ENCODE results near the gene MYO5C.

MYO5C gene

GRCh38 chr15:52317022-52317421 lies 21.4 kb upstream of the MYO5C start:
- no peak for DNase-seq (ENCODE audit: low spot score)
- TF ChIP-seq, protein P1, sequence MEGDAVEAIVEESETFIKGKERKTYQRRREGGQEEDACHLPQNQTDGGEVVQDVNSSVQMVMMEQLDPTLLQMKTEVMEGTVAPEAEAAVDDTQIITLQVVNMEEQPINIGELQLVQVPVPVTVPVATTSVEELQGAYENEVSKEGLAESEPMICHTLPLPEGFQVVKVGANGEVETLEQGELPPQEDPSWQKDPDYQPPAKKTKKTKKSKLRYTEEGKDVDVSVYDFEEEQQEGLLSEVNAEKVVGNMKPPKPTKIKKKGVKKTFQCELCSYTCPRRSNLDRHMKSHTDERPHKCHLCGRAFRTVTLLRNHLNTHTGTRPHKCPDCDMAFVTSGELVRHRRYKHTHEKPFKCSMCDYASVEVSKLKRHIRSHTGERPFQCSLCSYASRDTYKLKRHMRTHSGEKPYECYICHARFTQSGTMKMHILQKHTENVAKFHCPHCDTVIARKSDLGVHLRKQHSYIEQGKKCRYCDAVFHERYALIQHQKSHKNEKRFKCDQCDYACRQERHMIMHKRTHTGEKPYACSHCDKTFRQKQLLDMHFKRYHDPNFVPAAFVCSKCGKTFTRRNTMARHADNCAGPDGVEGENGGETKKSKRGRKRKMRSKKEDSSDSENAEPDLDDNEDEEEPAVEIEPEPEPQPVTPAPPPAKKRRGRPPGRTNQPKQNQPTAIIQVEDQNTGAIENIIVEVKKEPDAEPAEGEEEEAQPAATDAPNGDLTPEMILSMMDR (IDR thresholded peaks at IDR 0.05; ENCODE audit: extremely low read depth, insufficient read depth, missing control alignments) = no peak
- in situ Hi-C loops (cut with MboI; ENCODE audit: low pct_unique_long_range_greater_than_20kb, low sequenced_read_pairs, unreplicated experiment) = no loop called here

DNA sequence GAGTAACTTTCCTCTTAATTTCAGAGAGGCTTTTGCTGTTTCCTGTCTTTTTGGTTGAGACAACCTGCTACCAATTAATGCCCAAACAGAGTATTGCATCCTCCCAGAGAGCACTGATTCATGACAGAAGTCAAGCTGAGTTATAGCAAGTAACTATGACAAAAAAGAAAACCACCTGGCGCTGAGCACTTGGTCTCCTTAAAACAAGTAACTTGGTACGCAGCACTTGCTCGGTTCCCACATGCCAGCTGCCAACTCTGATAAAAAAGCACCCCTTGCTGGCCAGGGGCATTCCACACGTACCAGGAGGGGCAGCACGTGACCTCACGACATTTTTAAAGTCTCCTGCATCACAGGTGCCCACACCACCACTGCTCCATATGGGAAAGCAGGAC lies 13.5 kb upstream of the MYO5C start:
- in situ Hi-C loops (cut with MboI; ENCODE audit: low pct_unique_long_range_greater_than_20kb, low sequenced_read_pairs, unreplicated experiment) = no loop called here
- DNase-seq (ENCODE audit: low spot score) = peak; percentile 23
- TF ChIP-seq, protein P1 (IDR thresholded peaks at IDR 0.05; ENCODE audit: extremely low read depth, insufficient read depth, missing control alignments) = no peak

- in situ Hi-C loops (cut with MboI; ENCODE audit: low pct_unique_long_range_greater_than_20kb, low sequenced_read_pairs, unreplicated experiment) = no loop called here
- DNase-seq (ENCODE audit: low spot score) = peak; percentile 27
- TF ChIP-seq, protein P1 (IDR thresholded peaks at IDR 0.05; ENCODE audit: extremely low read depth, insufficient read depth, missing control alignments) = no peak
Observed at GRCh38 chr15:52308446-52309153, 13.0 kb upstream of the MYO5C start.

DNA sequence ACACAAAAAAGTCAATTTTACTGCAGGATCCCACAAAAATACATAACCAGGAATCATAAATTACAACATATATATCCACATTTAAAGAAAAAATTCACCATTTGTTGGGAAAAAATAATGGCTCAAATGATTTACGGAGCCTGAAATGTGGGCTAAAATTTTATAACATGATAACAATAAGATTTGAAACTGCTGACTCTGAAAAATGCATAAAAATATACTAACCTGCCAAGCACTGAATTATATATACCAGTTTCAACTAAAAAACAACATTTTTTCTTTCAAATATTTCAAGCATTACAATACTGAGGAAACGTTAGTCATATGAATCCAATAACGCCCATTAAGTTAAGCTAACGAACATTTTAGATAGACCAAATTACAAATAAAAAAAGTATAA lies 12.2 kb upstream of the MYO5C start:
- in situ Hi-C loops (cut with MboI; ENCODE audit: low pct_unique_long_range_greater_than_20kb, low sequenced_read_pairs, unreplicated experiment) = no loop called here
- DNase-seq (ENCODE audit: low spot score) = no peak
- TF ChIP-seq, protein P1 (IDR thresholded peaks at IDR 0.05; ENCODE audit: extremely low read depth, insufficient read depth, missing control alignments) = no peak

GRCh38 chr15:52306270-52306669 lies 10.7 kb upstream of the MYO5C start:
- in situ Hi-C loops (cut with MboI; ENCODE audit: low pct_unique_long_range_greater_than_20kb, low sequenced_read_pairs, unreplicated experiment) = no loop called here
- no peak for DNase-seq (ENCODE audit: low spot score)
- TF ChIP-seq, protein P1 (IDR thresholded peaks at IDR 0.05; ENCODE audit: extremely low read depth, insufficient read depth, missing control alignments) = no peak

- in situ Hi-C loops (cut with MboI; ENCODE audit: low pct_unique_long_range_greater_than_20kb, low sequenced_read_pairs, unreplicated experiment) = no loop called here
- TF ChIP-seq, protein P1 (IDR thresholded peaks at IDR 0.05; ENCODE audit: extremely low read depth, insufficient read depth, missing control alignments) = no peak
- no peak for DNase-seq (ENCODE audit: low spot score)
Observed at GRCh38 chr15:52303093-52303772, 7.6 kb upstream of the MYO5C start.

Data from GM13977 (cell line).